ENCODE results near the gene RHBDD1.
A peak's percentile ranks its signal among the peaks of the same experiment; 100 is the strongest.

Gene RHBDD1

DNA sequence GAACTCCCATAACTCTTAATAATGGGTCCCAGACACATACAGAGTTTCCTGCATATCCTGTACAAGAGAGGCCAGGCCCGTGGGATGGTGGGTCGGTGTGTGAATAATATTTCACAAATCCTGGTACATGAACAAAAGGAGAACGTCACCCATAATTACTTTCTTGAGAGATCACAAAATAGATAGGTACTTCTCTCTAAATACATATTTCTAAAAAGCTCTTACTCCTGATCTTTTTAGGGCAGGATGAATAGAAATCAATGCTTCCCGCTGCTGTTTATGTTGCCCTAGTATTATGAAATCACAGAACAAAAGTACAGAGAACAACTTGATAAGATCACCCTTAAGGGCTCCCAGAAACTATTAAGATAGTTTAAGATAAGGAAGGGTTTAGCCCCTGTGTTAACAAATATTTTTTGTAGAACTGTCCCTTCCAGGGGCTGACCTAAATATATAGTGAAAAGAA is 41.6 kb upstream of the RHBDD1 start:
- H3K9me3 ChIP-seq (ENCODE audit: control insufficient read depth, insufficient read depth, low read length), result no peaks in the 10 kb centered on the region
- peaks cover 61% of the 10 kb centered on the region for H3K36me3 ChIP-seq (ENCODE audit: control insufficient read depth, low read length)
- peak overlapping the region; percentile 68 for H3K27ac ChIP-seq (ENCODE audit: low read depth, low read length)
- H3F3A ChIP-seq (ENCODE audit: control insufficient read depth, insufficient read depth), result peaks cover 12% of the 10 kb centered on the region; the same call in 1 of the 2 replicates
- H3K27me3 ChIP-seq (ENCODE audit: control insufficient read depth, low read length), result no peaks in the 10 kb centered on the region
- H3K4me1 ChIP-seq (ENCODE audit: control insufficient read depth, low read length), result peaks cover 75% of the 10 kb centered on the region
- 0 out of 2 replicates have a peak, but pooled peaks cover 4% of the 10 kb centered on the region for H4K20me1 ChIP-seq (ENCODE audit: control insufficient read depth, insufficient read depth, low read depth, low read length)
- peaks cover 97% of the 10 kb centered on the region for H3K79me2 ChIP-seq (ENCODE audit: control insufficient read depth, low read length)
- peak overlapping the region; percentile 89 for H3K4me2 ChIP-seq (ENCODE audit: low read length)
- H3K4me3 ChIP-seq (ENCODE audit: low read length), result peak overlapping the region; percentile 81
- TF ChIP-seq EZH2phosphoT487 (IDR thresholded peaks at IDR 0.05; ENCODE audit: borderline replicate concordance, low read length), result no peak
- TF ChIP-seq CTCF (IDR thresholded peaks at IDR 0.05; ENCODE audit: low read depth, low read length, poor library complexity, severe bottlenecking), result no peak
- H3K9me2 ChIP-seq (replicated peaks; ENCODE audit: control insufficient read depth, low read length), result no peaks in the 10 kb centered on the region

DNA sequence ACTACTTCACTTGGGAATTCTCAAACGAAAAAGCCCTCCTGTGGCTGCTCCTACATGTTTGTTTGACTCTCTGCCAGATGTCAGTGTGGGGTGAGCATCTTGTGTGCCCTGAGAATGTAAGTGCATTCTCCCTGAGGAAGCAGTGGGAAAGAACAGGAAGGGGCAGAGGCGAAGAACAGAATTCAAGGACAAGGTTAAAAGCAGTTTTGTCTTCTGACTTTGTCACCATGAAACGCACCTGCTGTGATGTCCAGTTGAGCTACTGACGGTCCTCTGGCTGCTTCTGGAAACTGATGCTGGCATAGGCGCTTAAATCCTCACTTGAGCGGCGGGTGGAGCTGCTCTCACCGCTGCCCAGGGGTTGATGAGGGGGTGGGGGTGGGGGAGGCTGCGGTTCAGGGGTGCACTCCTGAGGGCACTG is 41.1 kb upstream of the RHBDD1 start:
- TF ChIP-seq EZH2phosphoT487 (IDR thresholded peaks at IDR 0.05; ENCODE audit: borderline replicate concordance, low read length) (no peak), CTCF (IDR thresholded peaks at IDR 0.05; ENCODE audit: low read depth, low read length, poor library complexity, severe bottlenecking) (no peak)
- Histone ChIP-seq H3K9me3 (ENCODE audit: control insufficient read depth, insufficient read depth, low read length) (no peaks in the 10 kb centered on the region), H3K36me3 (ENCODE audit: control insufficient read depth, low read length) (peaks cover 59% of the 10 kb centered on the region), H3K4me1 (ENCODE audit: control insufficient read depth, low read length) (peaks cover 71% of the 10 kb centered on the region), H3K79me2 (ENCODE audit: control insufficient read depth, low read length) (peaks cover 94% of the 10 kb centered on the region), H3K27me3 (ENCODE audit: control insufficient read depth, low read length) (no peaks in the 10 kb centered on the region), H3F3A (ENCODE audit: control insufficient read depth, insufficient read depth) (peaks cover 12% of the 10 kb centered on the region; the same call in 1 of the 2 replicates), H3K4me2 (ENCODE audit: low read length) (peak overlapping the region; percentile 89), H4K20me1 (ENCODE audit: control insufficient read depth, insufficient read depth, low read depth, low read length) (0 out of 2 replicates have a peak, but pooled peaks cover 4% of the 10 kb centered on the region), H3K4me3 (ENCODE audit: low read length) (peak overlapping the region; percentile 81), H3K27ac (ENCODE audit: low read depth, low read length) (peak overlapping the region; percentile 68), H3K9me2 (replicated peaks; ENCODE audit: control insufficient read depth, low read length) (no peaks in the 10 kb centered on the region)

GRCh38 chr2:226795281-226796011 is 40.4 kb upstream of the RHBDD1 start:
- TF ChIP-seq EZH2phosphoT487 (IDR thresholded peaks at IDR 0.05; ENCODE audit: borderline replicate concordance, low read length) (no peak), CTCF (IDR thresholded peaks at IDR 0.05; ENCODE audit: low read depth, low read length, poor library complexity, severe bottlenecking) (peak; percentile 15)
- H3K27me3 ChIP-seq (ENCODE audit: control insufficient read depth, low read length), result no peaks in the 10 kb centered on the region
- H3F3A ChIP-seq (ENCODE audit: control insufficient read depth, insufficient read depth), result peaks cover 14% of the 10 kb centered on the region; the same call in 1 of the 2 replicates
- peaks cover 58% of the 10 kb centered on the region for H3K36me3 ChIP-seq (ENCODE audit: control insufficient read depth, low read length)
- no peak overlapping the region for H3K27ac ChIP-seq (ENCODE audit: low read depth, low read length)
- 0 out of 2 replicates have a peak, but pooled peaks cover 4% of the 10 kb centered on the region for H4K20me1 ChIP-seq (ENCODE audit: control insufficient read depth, insufficient read depth, low read depth, low read length)
- peak overlapping the region; percentile 24; the same call in 1 of the 2 replicates for H3K4me3 ChIP-seq (ENCODE audit: low read length)
- peaks cover 87% of the 10 kb centered on the region for H3K79me2 ChIP-seq (ENCODE audit: control insufficient read depth, low read length)
- H3K9me3 ChIP-seq (ENCODE audit: control insufficient read depth, insufficient read depth, low read length), result no peaks in the 10 kb centered on the region
- no peaks in the 10 kb centered on the region for H3K9me2 ChIP-seq (replicated peaks; ENCODE audit: control insufficient read depth, low read length)
- peaks cover 68% of the 10 kb centered on the region for H3K4me1 ChIP-seq (ENCODE audit: control insufficient read depth, low read length)
- H3K4me2 ChIP-seq (ENCODE audit: low read length), result peak overlapping the region; percentile 89
